NCI-H2107 (cell line): ENCODE data around the gene F2.

Experiments used
- DNase-seq: peaks from one replicate; lab custom pipeline; 2025; lab: John Stamatoyannopoulos, UW

F2 gene

DNA sequence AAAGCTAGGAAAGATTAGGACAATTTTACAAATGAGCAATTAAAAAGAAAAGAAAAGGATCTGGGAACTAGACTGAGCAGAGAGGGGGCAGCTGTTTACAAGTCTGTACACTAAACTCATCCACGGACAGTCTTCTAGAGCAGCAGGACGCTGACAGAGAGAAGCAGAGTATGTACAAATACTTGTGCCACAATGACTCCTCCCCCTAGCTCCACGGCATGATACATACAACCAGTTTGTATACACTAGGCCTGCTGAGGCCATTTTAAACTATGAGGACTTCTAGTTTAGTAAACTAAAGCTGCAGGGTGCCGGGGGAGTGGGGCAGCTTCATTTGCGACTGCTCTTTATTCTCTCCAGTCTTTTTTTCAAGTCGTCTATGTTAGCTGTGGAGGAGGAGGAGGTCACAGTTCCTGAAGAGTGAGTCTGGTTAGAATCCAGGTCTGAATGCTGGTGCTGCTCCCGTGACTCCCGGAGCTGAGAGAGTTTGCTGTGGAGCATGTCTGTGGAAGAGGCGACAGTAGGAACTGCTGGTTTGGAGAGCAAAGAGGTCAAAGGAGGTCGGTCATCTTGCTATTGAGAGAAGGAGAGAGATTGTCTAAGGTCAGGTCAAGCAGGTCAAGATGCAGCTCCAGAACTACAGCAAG lies 24.8 kb downstream of the F2 start:
- no peak for DNase-seq

DNA sequence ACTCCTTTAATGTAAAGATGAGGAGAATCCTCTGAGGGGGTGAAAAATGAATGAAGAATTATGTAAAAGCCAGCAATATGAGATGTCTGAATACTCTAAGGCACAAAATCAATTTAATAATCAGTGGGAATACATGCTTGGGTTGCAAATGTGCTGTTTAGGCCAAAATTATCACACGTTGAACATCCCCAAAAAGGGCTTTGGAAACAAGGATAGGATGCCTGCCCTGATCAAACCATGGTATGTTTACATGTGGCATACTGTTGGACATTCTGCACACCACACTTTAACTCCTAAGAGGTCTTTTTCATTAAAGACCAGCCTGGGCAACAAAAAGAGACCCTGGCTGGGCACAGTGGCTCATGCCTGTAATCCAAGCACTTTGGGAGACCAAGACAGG lies 26.3 kb downstream of the F2 start:
- DNase-seq, result no peak

DNA sequence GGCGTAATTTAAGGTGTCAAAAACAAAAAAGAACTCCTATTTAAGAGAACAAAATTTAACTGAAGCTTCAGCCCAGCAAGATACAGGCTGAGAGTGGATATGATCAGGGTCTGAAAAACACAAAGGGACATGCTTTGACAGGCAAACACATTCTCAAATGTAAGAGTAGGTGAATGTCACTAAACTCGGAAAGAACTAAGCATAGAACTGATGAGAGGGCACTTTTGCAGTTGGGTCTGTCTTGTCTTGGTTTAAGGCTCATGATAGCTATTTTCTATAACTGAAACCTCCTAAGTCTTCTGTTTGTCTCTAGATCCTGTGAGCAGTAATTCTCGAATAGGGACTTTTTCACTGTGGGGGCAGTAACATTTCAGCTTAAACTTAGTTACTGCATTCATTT lies 27.0 kb downstream of the F2 start:
- DNase-seq, result no peak

DNA sequence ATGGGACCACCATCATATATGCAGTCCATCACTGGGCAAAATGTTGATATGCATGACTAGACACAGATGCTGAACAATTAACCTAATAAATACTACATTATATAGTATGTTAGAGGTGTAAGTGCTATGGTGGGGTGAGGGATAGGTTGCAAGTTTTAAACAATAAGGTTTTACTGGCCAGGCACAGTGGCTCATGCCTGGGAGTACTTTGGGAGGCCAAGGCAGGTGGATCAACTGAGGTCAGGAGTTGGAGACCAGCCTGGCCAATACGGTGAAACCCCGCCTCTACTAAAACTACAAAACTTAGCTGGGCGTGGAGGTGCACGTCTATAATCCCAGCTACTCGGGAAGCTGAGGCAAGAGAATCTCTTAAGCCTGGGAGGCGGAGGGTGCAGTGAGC lies 28.1 kb downstream of the F2 start:
- no peak for DNase-seq

DNA sequence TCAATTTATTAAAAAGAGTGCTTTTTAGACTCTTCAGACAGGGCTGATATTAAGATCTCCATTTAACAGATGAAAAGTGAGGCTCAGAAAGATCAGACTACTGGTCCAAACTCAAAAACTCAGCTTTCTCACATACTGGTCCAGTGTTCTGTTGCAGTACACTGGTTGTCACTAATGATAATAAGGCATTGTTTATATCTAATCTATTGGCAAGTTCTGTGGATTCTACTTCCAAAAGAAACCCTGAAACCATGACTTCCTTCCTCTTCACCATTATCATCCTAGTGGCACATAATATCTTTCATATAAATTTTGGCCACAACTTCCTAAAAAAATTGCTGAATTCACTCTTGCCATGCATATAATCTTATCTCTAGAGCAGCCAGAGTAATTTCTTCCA lies 36.9 kb downstream of the F2 start:
- DNase-seq, result no peak

DNA sequence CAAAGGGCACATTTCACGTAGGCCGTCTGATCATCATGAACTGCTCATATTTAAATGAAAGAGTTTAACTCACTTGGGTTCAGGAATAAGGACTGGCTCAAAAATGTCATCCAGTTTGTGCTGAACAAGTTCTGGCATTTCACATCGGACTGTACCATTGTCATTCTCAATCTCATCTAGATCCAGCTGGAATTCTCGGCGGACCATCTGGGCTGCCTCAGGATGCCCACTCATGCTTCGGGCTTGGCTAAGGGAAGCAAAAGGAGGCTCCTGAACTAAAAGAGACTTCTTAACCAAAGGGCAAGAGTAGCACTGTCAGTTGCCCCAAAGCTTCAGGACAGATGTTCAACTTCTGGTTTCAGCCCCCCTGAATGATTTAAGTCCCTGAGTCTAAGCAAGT lies 40.2 kb downstream of the F2 start:
- DNase-seq, result no peak

DNA sequence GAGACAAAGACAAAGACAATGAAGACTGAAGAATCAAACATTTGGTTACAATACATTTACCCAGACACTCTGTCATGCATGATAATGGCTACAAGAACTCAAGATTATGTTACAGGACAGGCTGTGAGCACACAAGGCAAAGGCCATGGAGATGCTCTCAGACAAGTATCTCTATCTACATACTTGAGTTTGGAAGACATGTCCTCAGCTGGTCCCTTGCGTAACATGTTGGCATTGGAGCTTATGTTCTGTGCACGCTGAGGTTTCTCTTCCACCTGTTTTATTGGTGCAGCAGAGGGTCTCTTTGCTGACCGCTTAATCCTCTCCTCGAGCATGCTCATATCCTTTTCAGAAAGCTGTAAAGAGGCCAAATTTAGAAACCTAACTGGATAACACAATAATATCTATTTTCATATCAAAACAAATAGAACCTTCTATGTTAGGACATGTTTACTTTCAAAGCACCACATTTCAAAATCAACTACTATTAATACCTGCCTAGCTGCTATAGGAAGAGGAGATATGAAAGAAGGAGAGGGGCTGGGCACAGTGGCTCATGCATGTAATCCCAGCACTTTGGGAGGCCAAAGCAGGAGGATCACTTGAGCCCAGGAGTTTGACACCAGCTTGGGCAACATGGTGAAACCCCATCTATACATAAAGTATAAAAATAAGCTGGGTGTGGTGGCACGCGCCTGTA lies 41.6 kb downstream of the F2 start:
- DNase-seq, result no peak

DNA sequence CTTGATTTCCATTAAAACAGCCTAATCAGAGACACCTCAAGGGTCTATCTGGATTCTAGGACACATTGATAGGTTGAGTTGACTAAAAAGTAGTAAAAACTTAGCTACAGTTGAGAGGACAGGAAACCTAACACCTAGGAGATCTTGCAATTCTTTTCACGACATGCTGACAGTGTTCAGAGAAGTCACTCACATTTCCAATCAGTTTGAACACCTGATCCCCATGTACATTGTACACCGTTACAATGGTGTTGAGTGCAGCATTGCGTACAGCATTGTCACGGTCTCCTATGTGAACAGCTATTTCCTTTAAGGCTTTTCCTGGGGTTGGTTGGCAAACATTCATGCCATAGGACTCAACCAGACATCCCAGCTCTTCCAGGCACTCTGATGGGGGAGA lies 42.8 kb downstream of the F2 start:
- no peak for DNase-seq

DNA sequence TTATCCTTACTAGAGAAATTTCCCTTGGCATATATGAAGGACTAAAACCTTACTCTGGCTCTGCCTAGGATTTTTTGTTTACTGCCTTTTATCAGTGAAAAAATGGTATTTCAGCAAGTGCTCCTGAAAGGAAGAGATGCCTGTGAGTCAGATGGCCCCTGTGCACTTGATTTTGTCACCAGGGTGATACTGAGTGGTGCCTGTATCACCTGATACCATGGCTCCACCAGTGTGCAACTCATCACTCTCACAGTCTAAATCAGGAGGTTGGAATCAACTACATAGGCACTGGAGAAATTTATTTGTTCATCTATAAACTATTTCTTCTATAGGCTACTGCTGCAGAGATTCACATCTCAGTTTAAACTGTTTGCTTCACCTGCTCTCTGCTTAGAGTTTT lies 43.2 kb downstream of the F2 start:
- DNase-seq, result no peak

DNA sequence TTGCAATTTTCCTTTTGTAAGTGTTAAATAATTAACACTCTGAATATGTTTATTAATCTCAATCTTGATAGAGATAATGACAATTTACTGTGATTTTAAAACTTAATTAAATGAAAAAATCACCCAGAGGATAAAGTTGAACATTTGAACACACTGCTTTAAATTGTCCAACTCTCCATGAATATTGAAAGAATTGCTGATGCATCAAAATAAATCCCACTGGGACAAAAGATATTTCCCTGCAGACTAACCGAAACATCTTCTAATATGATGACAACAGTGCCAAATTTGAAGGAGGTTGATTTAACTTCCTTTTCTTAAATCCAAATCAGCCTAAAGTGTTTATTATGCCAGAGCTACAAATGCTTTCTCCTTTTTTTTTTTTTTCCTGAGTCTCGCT lies 47.6 kb downstream of the F2 start:
- DNase-seq, result no peak

DNA sequence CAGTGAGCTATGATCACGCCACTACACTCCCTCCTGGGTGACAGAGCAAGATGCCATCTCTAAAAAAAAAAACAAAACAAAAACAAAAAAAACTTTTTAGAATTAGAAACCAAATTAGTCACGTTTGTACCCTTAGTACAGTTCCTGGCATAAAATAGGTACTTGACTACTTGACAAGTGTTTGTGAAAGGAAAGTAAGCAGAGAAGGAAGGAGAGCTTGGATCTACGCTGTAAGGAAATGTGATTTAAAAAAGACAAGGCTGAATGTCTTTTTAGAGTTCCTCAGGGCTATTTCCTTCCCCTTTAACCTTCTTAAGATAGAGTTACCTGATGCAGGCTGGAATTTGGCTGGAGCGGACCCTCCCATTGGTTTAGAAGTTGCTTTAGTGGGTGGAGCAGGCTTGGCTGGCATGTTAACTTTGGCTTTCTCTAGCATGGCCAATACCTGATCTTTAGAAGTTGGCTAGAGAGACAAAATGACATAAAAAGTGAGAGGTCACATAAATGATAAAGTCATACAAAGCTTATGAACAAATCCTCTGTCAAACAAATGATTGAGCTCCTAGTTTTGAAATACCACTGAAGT lies 50.7 kb downstream of the F2 start:
- no peak for DNase-seq

DNA sequence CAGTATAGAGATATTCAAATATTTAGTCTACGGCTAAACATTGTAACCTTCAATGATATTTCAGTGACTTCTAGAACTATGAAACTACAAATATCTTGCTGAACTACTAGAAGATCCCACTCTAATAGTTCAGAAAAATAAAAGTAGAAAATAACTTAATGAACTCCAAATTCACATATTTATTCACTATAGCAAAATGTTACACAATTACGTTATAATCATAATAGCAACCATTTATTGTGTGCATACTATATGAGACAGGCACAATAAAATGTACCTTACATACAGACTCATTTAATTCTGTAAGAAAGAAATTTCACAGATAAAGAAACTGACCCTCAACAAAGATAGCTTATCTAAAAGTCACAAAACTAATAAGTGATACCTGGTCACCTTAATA lies 57.9 kb downstream of the F2 start:
- DNase-seq, result no peak

DNA sequence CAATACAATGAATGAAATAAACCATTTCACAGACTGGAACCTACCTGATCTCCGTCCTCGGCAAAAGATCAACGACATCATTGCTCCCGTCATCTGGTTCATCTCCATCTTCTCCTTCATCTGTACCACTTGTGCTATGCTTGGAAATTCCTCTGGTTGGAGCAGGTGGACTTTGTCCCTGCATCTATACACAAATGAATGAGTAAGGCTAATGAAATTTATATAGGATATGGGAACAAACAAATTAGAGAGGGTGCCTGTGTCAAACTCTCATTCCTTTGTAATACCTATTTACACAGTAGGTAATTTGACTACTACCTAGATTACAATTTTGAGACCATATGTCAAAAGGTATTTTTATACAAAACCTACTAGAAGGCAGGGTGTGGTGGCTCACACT lies 59.4 kb downstream of the F2 start:
- no peak for DNase-seq
